Embryonic facial prominence (tissue), 1 donor: Measurements from ENCODE around the gene SCARF2.
"Not testable (repeated sequence)": the region's sequence is repeated elsewhere in the genome, so short reads cannot be mapped to it uniquely, and the experiment has no call there.

ENCODE experiments used
- DNase-seq: peaks from one replicate; pipeline ENCODE4 v3.0.0-alpha.2; 2016; ENCODE audit errors: extremely low spot score

Gene SCARF2

GRCh38 chr22:20409385-20409784, 28.2 kb downstream of the SCARF2 start:
- not testable (repeated sequence) for DNase-seq

- no peak for DNase-seq
Measured at GRCh38 chr22:20408891-20409290, 28.7 kb downstream of the SCARF2 start.

GRCh38 chr22:20407829-20408228, 29.8 kb downstream of the SCARF2 start:
- DNase-seq = no peak

DNA sequence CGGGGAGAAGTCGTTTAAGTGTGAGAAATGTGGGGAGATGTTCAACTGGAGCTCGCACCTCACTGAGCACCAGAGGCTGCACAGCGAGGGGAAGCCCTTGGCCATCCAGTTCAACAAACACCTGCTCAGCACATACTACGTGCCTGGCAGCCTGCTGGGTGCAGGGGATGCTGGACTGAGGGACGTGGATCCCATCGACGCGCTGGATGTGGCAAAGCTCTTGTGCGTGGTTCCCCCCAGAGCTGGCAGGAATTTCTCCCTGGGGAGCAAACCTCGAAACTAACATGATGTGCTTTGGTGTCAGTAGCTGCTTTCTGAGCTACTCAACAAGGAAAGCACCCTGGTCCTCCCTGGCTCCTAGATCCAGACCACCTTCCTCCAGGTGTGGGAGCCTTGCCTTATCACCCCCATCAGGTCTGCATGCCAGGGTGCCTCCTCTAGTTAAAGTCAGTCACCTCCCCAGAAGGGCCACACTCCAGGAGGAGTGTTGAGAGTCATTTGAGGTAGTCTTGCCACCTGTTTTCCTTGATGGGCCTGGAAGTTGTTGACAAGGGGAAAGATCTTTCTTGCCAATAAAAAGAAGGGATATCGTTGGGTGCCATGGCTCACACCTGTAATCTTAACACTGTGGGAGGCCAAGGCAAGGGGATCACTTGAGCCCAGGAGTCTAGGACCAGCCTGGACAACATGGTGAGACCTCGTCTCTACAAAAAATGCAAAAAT, 30.8 kb downstream of the SCARF2 start:
- no peak for DNase-seq

- no peak for DNase-seq
Measured at GRCh38 chr22:20405931-20406685, 31.5 kb downstream of the SCARF2 start.

DNA sequence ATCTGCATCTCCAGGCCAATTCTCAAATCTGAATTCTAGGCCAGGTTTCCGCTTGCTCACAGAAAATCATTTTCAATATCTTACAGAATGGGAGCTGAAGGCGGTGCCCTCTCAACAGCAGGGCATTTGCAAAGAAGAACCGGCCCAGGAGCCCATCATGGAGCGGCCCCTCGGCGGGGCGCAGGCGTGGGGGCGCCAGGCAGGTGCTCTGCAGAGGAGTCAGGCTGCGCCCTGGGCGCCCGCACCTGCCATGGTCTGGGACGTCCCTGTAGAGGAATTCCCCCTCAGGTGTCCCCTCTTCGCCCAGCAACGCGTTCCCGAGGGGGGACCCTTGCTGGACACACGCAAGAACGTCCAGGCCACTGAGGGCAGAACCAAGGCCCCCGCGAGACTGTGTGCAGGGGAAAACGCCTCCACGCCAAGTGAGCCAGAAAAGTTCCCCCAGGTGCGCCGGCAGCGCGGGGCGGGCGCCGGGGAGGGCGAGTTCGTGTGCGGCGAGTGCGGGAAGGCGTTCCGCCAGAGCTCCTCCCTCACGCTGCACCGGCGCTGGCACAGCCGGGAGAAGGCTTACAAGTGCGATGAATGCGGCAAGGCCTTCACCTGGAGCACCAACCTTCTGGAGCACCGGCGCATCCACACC, 32.2 kb downstream of the SCARF2 start:
- no peak for DNase-seq

DNA sequence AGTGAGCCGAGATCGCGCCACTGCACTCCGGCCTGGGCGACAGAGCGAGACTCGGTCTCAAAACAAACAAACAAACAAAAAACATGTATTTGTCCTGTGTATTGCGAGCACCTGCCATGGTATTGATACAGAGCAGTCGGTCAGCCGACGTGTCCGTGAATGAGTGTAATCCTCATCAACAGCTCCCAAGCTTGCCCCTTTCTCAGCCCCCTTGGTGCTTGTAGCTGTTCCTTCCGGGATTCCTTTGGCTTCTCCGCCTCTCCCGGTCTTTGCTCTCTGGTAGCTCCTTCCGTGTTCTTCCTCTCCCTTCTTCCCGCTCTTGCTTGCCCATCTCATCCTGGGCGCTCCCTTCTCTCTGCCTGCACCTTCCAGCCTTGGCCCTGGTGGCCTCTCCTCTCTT, 32.7 kb downstream of the SCARF2 start:
- no peak for DNase-seq

- DNase-seq = no peak
Measured at GRCh38 chr22:20403779-20404140, 33.9 kb downstream of the SCARF2 start.

DNA sequence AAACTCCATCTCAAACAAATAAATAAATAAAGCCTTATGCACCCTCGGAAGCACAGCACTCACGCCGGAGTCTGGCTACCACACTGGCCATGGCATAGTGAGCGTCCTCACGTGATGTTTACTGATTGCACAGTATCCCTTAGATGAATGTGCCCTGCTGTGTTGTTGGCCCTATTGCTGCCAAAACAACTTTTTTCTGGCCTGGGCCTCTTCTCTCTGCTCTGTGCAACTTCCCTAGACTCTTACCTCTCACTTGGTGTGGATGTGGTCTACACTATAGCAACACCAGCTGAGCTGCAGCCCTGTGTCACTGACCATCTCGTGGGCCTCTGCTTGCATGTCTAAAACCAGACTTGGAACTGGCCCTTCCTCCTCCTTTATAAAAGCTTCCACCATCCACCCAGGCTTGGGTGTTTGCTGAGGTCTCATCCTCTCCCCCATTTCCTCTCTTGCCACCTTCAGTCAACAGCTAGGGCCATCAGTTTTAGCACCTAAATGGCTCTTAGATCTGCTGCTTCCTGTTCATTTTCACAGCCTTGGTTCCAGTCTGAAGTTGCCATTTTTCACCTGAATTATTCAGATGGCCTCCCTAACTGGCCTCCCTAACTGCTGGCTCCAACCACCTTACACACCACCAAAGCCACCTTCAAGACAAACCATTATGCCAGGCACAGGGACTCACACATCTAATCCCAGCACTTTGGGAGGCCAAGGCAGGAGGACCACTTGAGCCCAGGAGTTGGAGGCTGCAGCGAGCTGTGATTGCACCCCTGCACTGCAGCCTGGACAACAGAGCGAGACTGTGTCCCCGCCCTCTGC, 34.5 kb downstream of the SCARF2 start:
- DNase-seq = no peak

DNA sequence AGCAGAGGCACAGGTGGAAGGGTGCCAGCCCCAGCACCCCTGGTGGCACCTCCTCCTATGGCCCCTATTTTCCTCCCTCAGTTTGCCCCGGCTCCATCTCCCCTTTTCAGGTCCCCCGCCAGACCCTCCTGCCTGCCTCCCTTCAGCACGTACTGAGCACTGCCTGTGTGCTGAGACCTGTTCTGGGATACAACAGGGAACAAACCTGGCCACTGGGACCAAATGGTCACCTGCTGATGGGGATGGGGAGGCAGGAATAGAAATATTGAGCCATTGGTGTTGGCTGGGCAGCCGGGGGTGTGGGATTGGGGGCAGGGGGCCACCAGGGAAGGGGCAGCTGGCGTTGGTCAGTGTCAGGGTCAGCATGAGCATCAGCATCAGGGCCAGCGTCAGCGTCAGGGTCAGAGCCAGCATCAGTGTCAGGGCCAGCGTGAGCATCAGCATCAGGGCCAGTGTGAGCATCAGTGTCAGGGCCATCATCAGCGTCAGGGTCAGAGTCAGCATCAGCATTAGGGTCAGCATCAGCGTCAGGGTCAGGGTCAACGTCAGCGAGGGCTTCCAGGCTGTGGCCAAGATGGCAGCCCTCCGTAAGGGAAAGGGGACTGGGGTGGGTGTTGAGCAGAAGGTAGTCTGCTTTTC, 36.1 kb downstream of the SCARF2 start:
- DNase-seq = no peak

- no peak for DNase-seq
Measured at GRCh38 chr22:20400606-20401375, 36.8 kb downstream of the SCARF2 start.

DNA sequence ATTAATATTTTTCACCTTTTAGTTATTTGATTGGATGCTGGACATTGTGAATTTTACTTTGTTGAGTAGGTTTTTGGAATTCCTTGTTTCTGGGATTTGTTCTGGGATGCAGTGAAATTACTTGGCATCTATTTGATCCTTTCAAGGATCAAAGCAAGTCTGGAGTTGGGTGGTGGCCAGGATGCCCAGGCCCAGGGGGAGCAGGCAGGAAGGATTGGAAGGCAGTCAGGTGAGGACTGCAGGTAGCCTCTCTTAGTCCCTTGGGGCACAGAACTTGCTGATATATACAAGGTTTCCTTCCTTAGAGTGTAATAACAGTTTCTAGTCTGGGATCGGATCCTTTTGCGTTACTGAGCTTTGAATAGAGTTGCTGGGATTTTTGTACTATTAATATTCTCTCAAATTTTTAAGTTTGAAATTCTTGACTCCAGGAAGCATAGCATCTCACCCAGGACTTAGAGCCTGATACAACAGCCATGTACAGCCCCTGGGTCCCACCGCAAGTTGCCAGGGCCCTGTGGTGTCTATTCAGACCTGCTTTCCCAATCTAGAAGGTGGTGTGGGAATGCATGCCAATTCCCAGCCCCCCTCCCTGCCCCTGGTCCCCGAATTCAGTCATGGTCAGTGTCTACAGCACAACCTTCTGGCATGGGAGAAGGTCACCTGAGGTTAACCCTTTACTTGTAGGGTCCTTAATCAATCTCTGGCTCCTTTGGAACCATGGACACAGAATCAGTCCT, 37.6 kb downstream of the SCARF2 start:
- no peak for DNase-seq

DNA sequence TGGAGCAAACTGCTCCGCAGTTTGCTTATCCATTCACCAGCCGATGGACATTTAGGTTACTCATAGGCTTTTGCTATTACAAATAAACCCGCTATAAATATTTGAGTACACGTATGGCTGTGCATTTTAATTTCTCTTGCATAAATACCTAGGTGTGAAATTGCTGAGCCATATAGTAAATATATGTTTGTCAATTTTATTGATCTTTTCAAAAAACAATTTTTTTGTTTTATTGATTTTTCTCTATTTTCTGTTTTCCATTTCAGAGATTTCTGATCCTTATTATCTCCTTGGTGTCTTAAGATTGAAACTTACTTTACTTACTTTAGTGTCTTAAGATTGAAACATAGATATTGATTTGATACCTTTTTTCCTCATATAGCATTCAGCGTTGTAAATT, 39.2 kb downstream of the SCARF2 start:
- DNase-seq = no peak

- no peak for DNase-seq
Measured at GRCh38 chr22:20397498-20397897, 40.1 kb downstream of the SCARF2 start.

DNA sequence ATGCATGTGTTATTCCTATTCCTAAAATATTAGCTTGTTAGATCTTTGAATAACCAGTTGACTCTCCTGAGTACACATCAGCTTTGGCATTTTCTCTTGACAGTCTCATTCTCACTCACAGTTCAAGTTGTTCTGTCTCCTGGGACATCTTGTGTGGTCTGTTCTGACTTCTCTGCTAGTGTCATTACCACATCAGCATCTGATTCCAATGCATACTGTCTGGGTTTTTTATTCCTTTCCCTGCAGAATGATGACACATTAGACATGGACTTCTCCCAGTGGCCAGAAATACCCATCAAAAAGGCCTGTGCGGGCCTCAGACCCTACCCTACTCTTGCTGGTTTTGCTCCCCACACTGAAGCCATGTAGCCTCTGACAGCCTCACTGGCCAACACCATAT, 41.0 kb downstream of the SCARF2 start:
- DNase-seq = no peak

DNA sequence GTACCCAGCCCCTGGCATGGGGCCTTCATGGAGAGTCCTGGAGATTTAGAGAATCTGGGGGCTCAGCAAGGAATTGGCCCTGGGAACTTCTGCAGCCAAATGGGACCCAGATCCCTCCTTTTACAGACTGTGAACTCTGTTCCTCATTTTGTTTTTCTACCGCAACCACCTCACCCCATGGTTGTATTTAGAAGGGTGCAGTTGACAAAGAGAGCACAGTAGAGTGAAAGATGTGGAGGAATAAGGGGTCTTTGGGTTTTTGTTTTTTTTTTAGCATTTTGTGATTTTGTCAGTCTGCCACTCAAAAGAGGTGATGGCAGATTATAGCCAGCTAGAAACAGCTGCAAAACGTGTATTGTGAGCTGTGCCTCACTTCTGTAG, 41.7 kb downstream of the SCARF2 start:
- DNase-seq = no peak

GRCh38 chr22:20395181-20395906, 42.3 kb downstream of the SCARF2 start:
- no peak for DNase-seq

DNA sequence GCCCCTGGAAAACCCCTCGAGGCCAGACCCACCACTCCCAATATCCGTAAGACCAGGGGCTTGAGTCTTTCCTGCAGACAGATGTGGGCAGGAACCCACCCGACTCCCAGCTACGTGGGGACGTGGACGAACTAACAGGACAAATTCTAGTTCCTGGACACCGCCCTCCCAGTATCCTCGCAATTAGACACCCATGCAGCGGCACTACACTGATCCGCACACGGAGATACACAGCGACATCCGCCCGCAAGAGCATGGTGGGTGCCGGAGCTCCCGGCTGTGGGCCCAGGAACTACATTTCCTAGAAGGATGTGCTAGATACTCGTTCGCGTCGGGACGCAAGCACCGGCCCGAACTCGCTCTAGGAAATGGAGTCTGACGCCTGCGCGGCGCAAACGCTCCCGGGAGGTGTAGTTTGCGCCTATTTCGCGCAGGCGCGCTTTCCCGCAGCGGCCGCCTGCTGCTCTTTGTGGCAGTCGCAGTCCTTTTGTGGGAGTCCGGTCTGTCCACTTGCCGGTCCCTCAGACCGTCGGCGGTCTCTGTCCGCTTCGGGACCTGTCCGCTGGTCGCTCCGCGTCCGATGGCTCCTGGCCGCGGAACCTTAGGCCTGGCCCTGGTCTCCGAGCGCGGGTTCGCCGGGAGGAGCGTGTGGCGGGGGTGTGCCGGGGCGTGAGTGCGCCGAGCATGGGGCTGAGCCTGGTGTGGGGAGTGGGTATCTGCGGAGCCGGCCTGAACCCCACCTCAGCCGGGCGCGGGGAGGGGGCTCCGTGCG, 43.7 kb downstream of the SCARF2 start, which contains the start of gene ZNF74:
Gene ZNF74 (plus strand): TSS at position 447 of the 772 bp plus-strand sequence. CDS start 478 bp downstream, outside the sequence.
- peak; percentile 87 for DNase-seq
